T-helper 1 cell (primary cell): ENCODE measurements around the gene TRABD2B.

Source experiments
- DNase-seq, 5 donors: peaks; one replicate each; pipeline ENCODE4 v3.0.0-alpha.2; 2012 to 2020

Gene TRABD2B

GRCh38 chr1:48021792-48022191 is 24.6 kb upstream of the TRABD2B start:
- no peak for DNase-seq

- no peak for DNase-seq
Observed at GRCh38 chr1:48019714-48020315, 22.6 kb upstream of the TRABD2B start.

GRCh38 chr1:48018799-48019198 is 21.6 kb upstream of the TRABD2B start:
- no peak for DNase-seq

GRCh38 chr1:48017716-48018115 is 20.5 kb upstream of the TRABD2B start:
- DNase-seq = no peak

GRCh38 chr1:48016515-48016914 is 19.3 kb upstream of the TRABD2B start:
- DNase-seq = no peak

GRCh38 chr1:48013270-48013669 is 16.1 kb upstream of the TRABD2B start:
- DNase-seq = no peak

GRCh38 chr1:48007047-48007446 is 9.9 kb upstream of the TRABD2B start:
- no peak for DNase-seq

- no peak for DNase-seq
Observed at GRCh38 chr1:48006264-48006663, 9.1 kb upstream of the TRABD2B start.

- no peak for DNase-seq
Observed at GRCh38 chr1:48005253-48006117, 8.3 kb upstream of the TRABD2B start.

- no peak for DNase-seq
Observed at GRCh38 chr1:48003741-48004531, 6.8 kb upstream of the TRABD2B start.

- no peak for DNase-seq
Observed at GRCh38 chr1:48002142-48002541, 5.0 kb upstream of the TRABD2B start.

GRCh38 chr1:48001696-48002095 is 4.5 kb upstream of the TRABD2B start:
- no peak for DNase-seq

- DNase-seq = no peak
Observed at GRCh38 chr1:48000883-48001282, 3.7 kb upstream of the TRABD2B start.

GRCh38 chr1:47999097-47999496 is 1.9 kb upstream of the TRABD2B start:
- no peak for DNase-seq

GRCh38 chr1:47998396-47998990 is 1.3 kb upstream of the TRABD2B start:
- DNase-seq = no peak

GRCh38 chr1:47996406-47997226 is 569 bp downstream of the TRABD2B start:
- DNase-seq = no peak

- no peak for DNase-seq
Observed at GRCh38 chr1:47996060-47996405, 1.2 kb downstream of the TRABD2B start.

- no peak for DNase-seq
Observed at GRCh38 chr1:47995306-47996050, 1.7 kb downstream of the TRABD2B start.

GRCh38 chr1:47993881-47994625 is 3.1 kb downstream of the TRABD2B start:
- DNase-seq = no peak

GRCh38 chr1:47993416-47993740 is 3.8 kb downstream of the TRABD2B start:
- DNase-seq = no peak
